Pancreas (tissue), 10 donors: ENCODE measurements around the gene OVOL2. TPM values are rescaled to one million over a fixed set of nuclear protein-coding genes. Genes with fewer than 3 reads are reported as not detected.

Source experiments
- ATAC-seq, 4 donors: fragments of 200-7000 bp; cut with Tn5 transposase; one replicate each; pipeline versions ENCODE4 v1.8.0 to v1.9.1; 2020; ENCODE audit warnings: mild to moderate bottlenecking in 4 of 4, moderate library complexity in 4 of 4
- DNase-seq, 6 donors: peaks; one replicate each; pipeline ENCODE4 v3.0.0-alpha.2; 2020
- FAIRE-seq: peaks from 2 replicates; lab custom pipeline; 2012; peaks lifted over from hg19 to GRCh38; lab: Jason Lieb, UNC
- H3K27ac ChIP-seq, 4 donors: fragments of 200-600 bp; sonication (generic); 1 replicate in 3 of 4; 2 replicates in 1 of 4; pipeline versions ENCODE4 v1.5.0 to v1.8.0; 2020
- H3K27me3 ChIP-seq, 4 donors: fragments of 200-600 bp; one replicate each; pipeline ENCODE4 v1.8.0; 2021
- H3K36me3 ChIP-seq, 3 donors: fragments of 200-600 bp; sonication (generic) in 1 of 3; one replicate each; pipeline versions ENCODE4 v1.5.0 to v1.8.0; 2020 to 2021
- H3K4me1 ChIP-seq, 3 donors: fragments of 200-600 bp; one replicate each; pipeline ENCODE4 v1.8.0; 2021
- H3K4me3 ChIP-seq, 4 donors: fragments of 200-600 bp; sonication (generic) in 2 of 4; one replicate each; pipeline versions ENCODE4 v1.5.0 to v1.8.0; 2020 to 2021
- H3K9me3 ChIP-seq, 4 donors: fragments of 200-600 bp; one replicate each; pipeline ENCODE4 v1.8.0; 2021
- CTCF ChIP-seq, 4 donors: fragments of 200-600 bp; sonication (generic) in 3 of 4; IDR thresholded peaks; one replicate each; pipeline versions ENCODE4 v1.5.0 to v1.8.0; 2021; ENCODE audit warnings: antibody characterized with exemption in 4 of 4
- WGBS, 2 donors: extraction: QIAGEN DNeasy Blood & Tissue Kit; methylation state at CpG; one replicate each; pipeline ENCODE4 v1.1.7; 2013; 5-methylcytosine and 5-hydroxymethylcytosine counted together
- intact Hi-C, 3 donors: fragments of 100-400 bp; cut with DNase I; formaldehyde crosslinking; loops; one replicate each; pipeline versions ENCODE4 v1.11.1 to v1.14.2; 2022
- polyA plus RNA-seq, 2 donors: library from polyadenylated mRNA; stranded (reverse); fragments of 200-250 nt; gene quantifications; one replicate each; pipeline ENCODE4 v1.2.3, GENCODE V29; 2013
- total RNA-seq, 6 donors: library from RNA; stranded (reverse); fragmentation: NEBNext Ultra II Directional in 4 of 6; extraction: Animal tissue kit (Norgen Biotek cat#: 25700) in 4 of 6; gene quantifications; one replicate each; pipeline versions ENCODE4 v1.2.1 to v1.2.4, GENCODE V29; 2021 to 2023
- donor health status: healthy with polysubstance abuse.
- donor health status: DM: no; HTN: no; CAD: no; lungs with moderate emphysema.
- donor health status: DM: no; HTN: no; CAD: no.
- donor health status: control.
- donor health status: control.
- donor health status: Bipolar disorder and iron deficiency.
- donor health status: DM: yes; HTN: yes; CAD: no.
- donor health status: DM: no; HTN: no; CAD: no.
- donor health status: DM: no; HTN: no; CAD: no.
- donor health status: DM: yes; HTN: yes; CAD: no.

OVOL2 gene
- total and polyA plus RNA-seq, 8 donors = 4.2 to 7.9 (median 4.9) TPM

DNA sequence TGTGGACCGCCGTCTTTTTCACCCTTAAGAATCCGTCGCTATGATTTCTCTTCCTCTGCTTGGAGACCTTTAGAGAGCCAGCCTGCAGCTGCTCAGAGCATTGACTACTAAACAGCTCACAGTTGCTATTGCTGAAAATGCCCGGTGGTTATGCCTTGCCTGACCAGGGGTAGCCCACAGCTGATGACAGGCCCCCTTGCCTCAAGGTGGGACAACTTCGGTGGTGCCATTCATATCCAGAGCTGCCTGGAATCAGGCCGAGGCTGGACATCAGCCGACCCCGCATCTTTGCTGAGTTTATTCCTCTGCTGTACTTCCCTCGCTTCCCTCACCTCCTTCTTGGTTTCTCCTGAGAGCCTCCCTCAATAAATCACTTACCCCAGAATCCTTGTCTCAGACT is 39.6 kb downstream of the OVOL2 start:
- 90 to 94% methylated on average over 10 of the region's 10 CpGs for WGBS, 2 donors
- DNase-seq (no peak), FAIRE-seq (no peak), ATAC-seq (no peak)
- Histone ChIP-seq H3K9me3 (no peaks in the 10 kb centered on the region), H3K4me1 (no peaks in the 10 kb centered on the region), H3K36me3 (peaks cover 0 to 5% (median 4%) of the 10 kb centered on the region in 3 donors), H3K4me3 (no peak overlapping the region), H3K27me3 (no peaks in the 10 kb centered on the region), H3K27ac (no peak overlapping the region)
- intact Hi-C loops = no loop called here
- no peak for TF ChIP-seq CTCF (IDR thresholded peaks at IDR 0.05)

GRCh38 chr20:18016772-18017171 is 40.9 kb downstream of the OVOL2 start:
- no peak overlapping the region for H3K4me3 ChIP-seq
- no peaks in the 10 kb centered on the region for H3K9me3 ChIP-seq
- FAIRE-seq = no peak
- peaks cover 0 to 5% (median 4%) of the 10 kb centered on the region in 3 donors for H3K36me3 ChIP-seq
- intact Hi-C loops = no loop called here
- 75 to 76% methylated on average over 3 of the region's 3 CpGs for WGBS, 2 donors
- no peaks in the 10 kb centered on the region for H3K27me3 ChIP-seq
- no peak for ATAC-seq
- no peak for DNase-seq
- H3K4me1 ChIP-seq = no peaks in the 10 kb centered on the region
- TF ChIP-seq CTCF (IDR thresholded peaks at IDR 0.05) = no peak
- no peak overlapping the region for H3K27ac ChIP-seq

DNA sequence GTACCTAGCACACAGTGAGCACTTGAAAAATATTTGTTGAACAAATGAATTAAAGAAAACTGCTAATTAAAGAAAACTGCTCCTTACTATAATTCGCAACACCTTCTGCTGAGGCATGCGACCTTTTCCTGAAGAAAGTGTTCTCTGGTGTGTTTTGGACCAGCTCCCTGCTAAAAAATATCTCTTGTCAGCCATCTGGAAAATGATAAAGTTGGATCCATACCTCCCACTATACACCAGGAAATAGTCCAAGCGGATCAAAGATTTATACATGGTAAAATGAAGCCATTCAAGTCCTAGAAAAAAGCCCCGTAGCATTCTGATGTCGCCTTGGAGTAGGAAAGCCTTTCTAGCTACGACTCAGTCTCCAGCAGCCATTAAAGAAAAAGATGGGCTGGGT is 43.3 kb downstream of the OVOL2 start:
- Histone ChIP-seq H3K36me3 (no peaks in the 10 kb centered on the region), H3K9me3 (no peaks in the 10 kb centered on the region), H3K27ac (no peak overlapping the region), H3K27me3 (no peaks in the 10 kb centered on the region), H3K4me1 (no peaks in the 10 kb centered on the region), H3K4me3 (no peak overlapping the region)
- DNase-seq (no peak), ATAC-seq (no peak), FAIRE-seq (no peak)
- 92 to 93% methylated on average over 6 of the region's 6 CpGs for WGBS, 2 donors
- TF ChIP-seq CTCF (IDR thresholded peaks at IDR 0.05) = no peak
- intact Hi-C loops = no loop called here

DNA sequence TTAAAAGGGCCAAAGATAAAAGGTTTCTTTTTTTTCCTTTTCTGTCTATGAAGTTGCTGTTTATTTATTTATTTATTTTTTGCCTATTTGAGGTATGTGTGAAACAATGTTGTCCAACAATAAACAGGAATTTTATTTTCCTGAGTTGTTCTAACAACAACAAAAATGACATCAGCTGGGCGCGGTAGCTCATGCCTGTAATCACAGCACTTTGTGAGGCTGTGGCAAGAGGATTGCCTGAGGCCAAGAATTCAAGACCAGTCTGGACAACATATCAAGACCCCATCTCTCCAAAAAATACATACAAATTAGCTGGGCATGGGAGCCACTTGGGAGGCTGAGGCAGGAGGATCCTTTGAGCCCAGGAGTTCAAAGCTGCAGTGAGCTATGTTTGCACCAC is 44.8 kb downstream of the OVOL2 start:
- no peaks in the 10 kb centered on the region for H3K4me1 ChIP-seq
- no peak overlapping the region for H3K27ac ChIP-seq
- intact Hi-C loops = no loop called here
- no peak for ATAC-seq
- no peaks in the 10 kb centered on the region for H3K36me3 ChIP-seq
- no peak overlapping the region for H3K4me3 ChIP-seq
- H3K9me3 ChIP-seq = no peaks in the 10 kb centered on the region
- H3K27me3 ChIP-seq = no peaks in the 10 kb centered on the region
- 97 to 98% methylated on average over 2 of the region's 2 CpGs for WGBS, 2 donors
- no peak for FAIRE-seq
- TF ChIP-seq CTCF (IDR thresholded peaks at IDR 0.05) = no peak
- DNase-seq = no peak

DNA sequence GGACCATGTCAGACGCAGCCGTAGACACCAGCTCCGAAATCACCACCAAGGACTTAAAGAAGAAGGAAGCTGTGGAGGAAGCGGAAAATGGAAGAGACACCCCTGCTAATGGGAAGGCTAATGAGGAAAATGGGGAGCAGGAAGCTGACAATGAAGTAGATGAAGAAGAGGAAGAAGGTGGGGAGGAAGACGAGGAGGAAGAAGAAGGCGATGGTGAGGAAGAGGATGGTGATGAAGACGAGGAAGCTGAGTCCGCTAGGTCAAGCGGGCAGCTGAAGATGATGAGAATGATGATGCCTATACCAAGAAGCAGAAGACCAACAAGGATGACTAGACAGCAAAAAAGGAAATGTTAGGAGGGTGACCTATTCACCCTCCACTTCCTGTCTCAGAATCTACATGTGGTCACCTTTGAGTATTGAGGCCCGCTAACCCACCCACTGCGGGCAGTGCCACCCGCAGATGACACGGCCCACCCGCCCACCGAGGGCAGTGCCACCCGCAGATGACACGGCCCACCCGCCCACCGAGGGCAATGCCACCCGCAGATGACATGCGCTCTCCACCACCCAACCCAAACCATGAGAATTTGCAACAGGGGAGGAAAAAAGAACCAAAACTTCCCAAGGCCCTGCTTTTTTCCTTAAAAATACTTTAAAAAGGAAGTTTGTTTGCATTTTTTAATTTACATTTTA is 45.6 kb downstream of the OVOL2 start:
- Histone ChIP-seq H3K27ac (no peak overlapping the region), H3K9me3 (no peaks in the 10 kb centered on the region), H3K27me3 (no peaks in the 10 kb centered on the region), H3K4me3 (no peak overlapping the region), H3K36me3 (no peaks in the 10 kb centered on the region), H3K4me1 (no peaks in the 10 kb centered on the region)
- DNase-seq (no peak), ATAC-seq (no peak), FAIRE-seq (no peak)
- no peak for TF ChIP-seq CTCF (IDR thresholded peaks at IDR 0.05)
- 91 to 97% methylated on average over 21 of the region's 21 CpGs for whole genome bisulfite sequencing, 2 donors
- intact Hi-C loops = no loop called here
